Astrocyte of the cerebellum (primary cell): ENCODE measurements around the gene GFY.
"Not testable (repeated sequence)": the region's sequence is repeated elsewhere in the genome, so short reads cannot be mapped to it uniquely, and the experiment has no call there.

ENCODE experiments used
- DNase-seq: peaks from one replicate; pipeline ENCODE4 v3.0.0-alpha.2; 2011; ENCODE audit warnings: low read depth
- H3K4me3 ChIP-seq: 2 replicates; pipeline ENCODE4 v1.5.1; 2011; ENCODE audit warnings: mild to moderate bottlenecking, low read depth, low read length, moderate library complexity
- CTCF ChIP-seq: IDR thresholded peaks from 2 replicates; pipeline ENCODE4 v1.5.1; 2012; ENCODE audit warnings: low read length, low read depth, moderate library complexity, mild to moderate bottlenecking; ENCODE audit errors: missing control alignments
- in situ Hi-C: cut with HindIII; loops from 2 replicates; pipeline ENCODE4 v1.10.0; 2017; ENCODE audit warnings: low sequenced_read_pairs

Gene GFY

GRCh38 chr19:49458567-49458903 lies 33.3 kb downstream of the GFY start:
- in situ Hi-C loops: no loop called here
- no peak for TF ChIP-seq CTCF
- H3K4me3 ChIP-seq: no peak overlapping the region
- no peak for DNase-seq

DNA sequence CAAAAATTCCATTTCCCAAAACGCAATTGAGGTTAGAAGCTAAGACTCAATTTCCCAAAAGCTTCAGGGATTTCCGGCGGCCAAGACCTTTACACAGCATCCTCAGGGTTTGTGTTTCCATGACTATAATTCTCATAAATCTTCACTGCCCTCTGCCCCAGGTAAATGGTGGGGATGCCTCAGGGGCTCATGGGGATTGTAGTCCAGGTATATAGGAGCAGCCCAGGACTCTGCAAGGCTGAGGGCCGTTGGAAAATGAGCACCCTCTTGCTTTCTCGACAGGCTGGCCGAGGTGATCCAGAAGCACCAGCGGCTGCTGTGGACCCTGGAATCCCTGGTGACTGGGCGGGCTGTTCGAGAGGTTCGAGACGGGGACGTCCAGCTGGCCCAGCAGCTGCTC lies 34.2 kb downstream of the GFY start:
- no peak overlapping the region for H3K4me3 ChIP-seq
- no peak for DNase-seq
- in situ Hi-C loops: no loop called here
- TF ChIP-seq CTCF: no peak

- in situ Hi-C loops, H3K4me3 ChIP-seq: not testable (repeated sequence)
Measured at GRCh38 chr19:49461130-49461529, 35.9 kb downstream of the GFY start.

DNA sequence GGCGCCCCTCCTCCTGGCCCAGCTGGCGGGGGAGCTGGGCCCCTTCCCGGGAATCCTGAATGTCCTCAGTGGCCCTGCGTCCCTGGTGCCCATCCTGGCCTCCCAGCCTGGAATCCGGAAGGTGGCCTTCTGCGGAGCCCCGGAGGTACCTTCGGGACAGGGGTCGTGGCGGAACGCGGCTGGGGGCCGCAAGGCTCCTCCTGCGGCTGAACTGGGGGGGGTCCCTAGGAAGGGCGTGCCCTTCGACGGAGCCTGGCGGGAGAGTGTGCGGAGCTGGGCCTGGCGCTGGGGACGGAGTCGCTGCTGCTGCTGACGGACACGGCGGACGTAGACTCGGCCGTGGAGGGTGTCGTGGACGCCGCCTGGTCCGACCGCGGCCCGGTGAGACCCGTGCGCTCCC lies 36.5 kb downstream of the GFY start:
- H3K4me3 ChIP-seq: no peak overlapping the region
- in situ Hi-C loops: no loop called here
- TF ChIP-seq CTCF: no peak
- no peak for DNase-seq

More at GRCh38 chr19:49461130-49461529, 35.9 kb downstream of the GFY start:
- DNase-seq: not testable (repeated sequence)

DNA sequence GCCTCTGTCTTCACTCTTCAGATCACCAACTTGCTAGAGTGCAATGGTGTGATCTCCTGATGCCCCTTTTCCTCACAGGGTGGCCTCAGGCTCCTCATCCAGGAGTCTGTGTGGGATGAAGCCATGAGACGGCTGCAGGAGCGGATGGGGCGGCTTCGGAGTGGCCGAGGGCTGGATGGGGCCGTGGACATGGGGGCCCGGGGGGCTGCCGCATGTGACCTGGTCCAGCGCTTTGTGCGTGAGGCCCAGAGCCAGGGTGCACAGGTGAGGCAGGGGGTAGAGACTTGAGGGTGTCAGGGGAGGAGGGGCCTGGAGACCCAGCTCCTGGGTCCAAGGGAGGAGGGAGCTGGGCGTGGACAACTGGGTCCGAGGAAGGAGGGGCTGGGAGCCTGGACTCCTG lies 37.3 kb downstream of the GFY start:
- no peak overlapping the region for H3K4me3 ChIP-seq
- TF ChIP-seq CTCF: no peak
- no peak for DNase-seq
- in situ Hi-C loops: no loop called here

DNA sequence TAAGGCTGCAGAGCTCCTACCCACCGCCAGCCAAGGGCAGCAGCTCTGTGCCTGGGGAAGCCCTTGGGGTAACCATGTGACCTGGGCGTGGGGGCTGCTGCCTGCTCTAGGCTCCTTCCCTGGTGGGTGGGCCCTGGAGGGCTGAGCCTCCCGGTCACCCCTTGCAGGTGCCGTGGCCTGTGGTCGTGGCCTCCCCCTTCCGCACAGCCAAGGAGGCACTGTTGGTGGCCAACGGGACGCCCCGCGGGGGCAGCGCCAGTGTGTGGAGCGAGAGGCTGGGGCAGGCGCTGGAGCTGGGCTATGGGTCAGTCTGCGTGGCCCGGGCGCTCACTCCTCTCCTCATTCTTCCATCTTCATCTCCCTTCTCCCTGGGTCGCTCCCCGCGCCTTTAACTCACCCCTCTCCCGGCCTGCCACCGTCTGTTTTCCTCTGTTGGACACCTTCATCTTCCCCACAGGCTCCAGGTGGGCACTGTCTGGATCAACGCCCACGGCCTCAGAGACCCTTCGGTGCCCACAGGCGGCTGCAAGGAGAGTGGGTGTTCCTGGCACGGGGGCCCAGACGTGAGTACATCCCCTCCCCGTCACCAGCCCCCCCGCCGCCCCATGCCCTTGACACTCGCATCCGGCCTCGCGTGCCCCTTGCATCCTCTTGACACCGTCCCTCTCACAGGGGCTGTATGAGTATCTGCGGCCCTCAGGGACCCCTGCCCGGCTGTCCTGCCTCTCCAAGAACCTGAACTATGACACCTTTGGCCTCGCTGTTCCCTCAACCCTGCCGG lies 39.0 kb downstream of the GFY start:
- no peak overlapping the region for H3K4me3 ChIP-seq
- in situ Hi-C loops: no loop called here
- no peak for DNase-seq
- no peak for TF ChIP-seq CTCF

DNA sequence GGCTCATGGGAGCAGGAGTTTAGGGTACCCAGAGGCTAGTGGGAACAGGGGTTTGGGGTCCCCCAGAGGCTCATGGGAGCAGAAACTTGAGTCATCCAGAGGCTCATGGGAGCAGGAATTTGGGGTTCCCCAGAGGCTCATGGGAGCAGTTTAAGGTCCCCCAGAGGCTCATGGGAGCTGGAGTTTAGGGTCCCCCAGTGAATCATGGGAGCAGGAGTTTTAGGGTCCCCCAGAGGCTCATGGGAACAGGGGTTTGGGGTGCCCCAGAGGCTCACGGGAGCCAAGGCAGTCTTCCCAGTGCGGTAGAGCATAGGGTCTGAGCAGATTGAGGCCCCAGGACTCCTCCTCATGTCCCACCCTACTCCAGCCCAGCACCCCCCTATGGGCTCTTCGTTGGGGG lies 40.2 kb downstream of the GFY start:
- no peak for DNase-seq
- no peak overlapping the region for H3K4me3 ChIP-seq
- in situ Hi-C loops: no loop called here
- no peak for TF ChIP-seq CTCF
